HL-60 (cell line): ENCODE results near the gene WDPCP.
A peak's percentile ranks its signal among the peaks of the same experiment; 100 is the strongest.

Source experiments
- DNase-seq, 2 experiments: peaks; one replicate each; pipeline ENCODE4 v3.0.0-alpha.2; 2010 to 2020; ENCODE audit warnings: low read depth in 1 of 2, low spot score in 1 of 2
- H3K27ac ChIP-seq: fragments of 250-450 bp; sonication (Bioruptor Pico); replicated peaks from 2 replicates; pipeline ENCODE4 v1.5.1; 2020; ENCODE audit warnings: mild to moderate bottlenecking, moderate library complexity
- H3K27me3 ChIP-seq: fragments of 250-450 bp; sonication (Bioruptor Pico); 2 replicates; pipeline ENCODE4 v1.5.1; 2021; ENCODE audit warnings: mild to moderate bottlenecking, moderate library complexity; ENCODE audit not compliant: insufficient read depth, poor library complexity, severe bottlenecking
- H3K4me3 ChIP-seq: replicated peaks from 2 replicates; pipeline ENCODE4 v1.5.1; 2011; ENCODE audit warnings: mild to moderate bottlenecking, control low read depth, low read length; ENCODE audit not compliant: insufficient read depth
- GABPA ChIP-seq: IDR thresholded peaks from 2 replicates; pipeline ENCODE4 v1.6.1; 2012; ENCODE audit warnings: low read depth
- POLR2AphosphoS5 ChIP-seq: IDR thresholded peaks from 2 replicates; pipeline ENCODE4 v1.6.1; 2012; ENCODE audit warnings: low read depth
- REST ChIP-seq: IDR thresholded peaks from 2 replicates; pipeline ENCODE4 v1.6.1; 2012; ENCODE audit warnings: low read depth; ENCODE audit not compliant: insufficient replicate concordance
- SPI1 ChIP-seq: IDR thresholded peaks from 2 replicates; pipeline ENCODE4 v1.6.1; 2012; ENCODE audit warnings: low read depth, mild to moderate bottlenecking, borderline replicate concordance
- TF ChIP-seq, protein P1 (sequence below): IDR thresholded peaks from one replicate; pipeline ENCODE4 v1.5.1; 2011; ENCODE audit warnings: low read length, control low read depth, inconsistent platforms; ENCODE audit not compliant: insufficient read depth

WDPCP gene

GRCh38 chr2:63118821-63119220 is 469.5 kb downstream of the WDPCP start:
- DNase-seq: no peak
- TF ChIP-seq SPI1: no peak
- TF ChIP-seq, protein P1, sequence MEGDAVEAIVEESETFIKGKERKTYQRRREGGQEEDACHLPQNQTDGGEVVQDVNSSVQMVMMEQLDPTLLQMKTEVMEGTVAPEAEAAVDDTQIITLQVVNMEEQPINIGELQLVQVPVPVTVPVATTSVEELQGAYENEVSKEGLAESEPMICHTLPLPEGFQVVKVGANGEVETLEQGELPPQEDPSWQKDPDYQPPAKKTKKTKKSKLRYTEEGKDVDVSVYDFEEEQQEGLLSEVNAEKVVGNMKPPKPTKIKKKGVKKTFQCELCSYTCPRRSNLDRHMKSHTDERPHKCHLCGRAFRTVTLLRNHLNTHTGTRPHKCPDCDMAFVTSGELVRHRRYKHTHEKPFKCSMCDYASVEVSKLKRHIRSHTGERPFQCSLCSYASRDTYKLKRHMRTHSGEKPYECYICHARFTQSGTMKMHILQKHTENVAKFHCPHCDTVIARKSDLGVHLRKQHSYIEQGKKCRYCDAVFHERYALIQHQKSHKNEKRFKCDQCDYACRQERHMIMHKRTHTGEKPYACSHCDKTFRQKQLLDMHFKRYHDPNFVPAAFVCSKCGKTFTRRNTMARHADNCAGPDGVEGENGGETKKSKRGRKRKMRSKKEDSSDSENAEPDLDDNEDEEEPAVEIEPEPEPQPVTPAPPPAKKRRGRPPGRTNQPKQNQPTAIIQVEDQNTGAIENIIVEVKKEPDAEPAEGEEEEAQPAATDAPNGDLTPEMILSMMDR: no peak
- TF ChIP-seq POLR2AphosphoS5: no peak
- no peaks in the 10 kb centered on the region for H3K27me3 ChIP-seq
- no peak overlapping the region for H3K27ac ChIP-seq
- no peak overlapping the region for H3K4me3 ChIP-seq

- Histone ChIP-seq H3K4me3 (no peak overlapping the region), H3K27ac (no peak overlapping the region), H3K27me3 (no peaks in the 10 kb centered on the region)
- TF ChIP-seq GABPA: no peak
- no peak for TF ChIP-seq REST
- no peak for TF ChIP-seq POLR2AphosphoS5
- TF ChIP-seq, protein P1: no peak
- TF ChIP-seq SPI1: no peak
- no peak for DNase-seq
These were observed 483.8 kb downstream of the WDPCP start for GRCh38 chr2:63104482-63104881.

GRCh38 chr2:63101954-63102353 is 486.3 kb downstream of the WDPCP start:
- Histone ChIP-seq H3K4me3 (no peak overlapping the region), H3K27me3 (no peaks in the 10 kb centered on the region), H3K27ac (no peak overlapping the region)
- no peak for DNase-seq
- peak; percentile 72 for TF ChIP-seq SPI1
- TF ChIP-seq, protein P1: no peak
- TF ChIP-seq GABPA: no peak

GRCh38 chr2:63099032-63099431 is 489.2 kb downstream of the WDPCP start:
- DNase-seq: no peak
- no peaks in the 10 kb centered on the region for H3K27me3 ChIP-seq
- H3K4me3 ChIP-seq: no peak overlapping the region
- no peak overlapping the region for H3K27ac ChIP-seq
- TF ChIP-seq REST (no peak), SPI1 (no peak), POLR2AphosphoS5 (no peak), GABPA (no peak)
- TF ChIP-seq, protein P1: no peak
